ENCODE measurements around the gene KRT8.

Gene KRT8

GRCh38 chr12:52873513-52873831 lies 31.4 kb downstream of the KRT8 start:
- TF ChIP-seq TAF1 (IDR thresholded peaks at IDR 0.05; ENCODE audit: low read depth) (no peak), TEAD4 (IDR thresholded peaks at IDR 0.05) (no peak), CEBPB (IDR thresholded peaks at IDR 0.05) (no peak), EGR1 (IDR thresholded peaks at IDR 0.05) (no peak), FOXM1 (IDR thresholded peaks at IDR 0.05; ENCODE audit: borderline replicate concordance, low read depth) (no peak), RAD21 (IDR thresholded peaks at IDR 0.05; ENCODE audit: low read depth) (no peak), MAX (IDR thresholded peaks at IDR 0.05) (no peak; the same call in 1 of the 2 replicates), REST (IDR thresholded peaks at IDR 0.05; ENCODE audit: low read depth) (no peak), NFIC (IDR thresholded peaks at IDR 0.05) (no peak), EP300 (IDR thresholded peaks at IDR 0.05; ENCODE audit: borderline replicate concordance) (no peak), YY1 (IDR thresholded peaks at IDR 0.05; ENCODE audit: low read depth) (no peak), TCF12 (IDR thresholded peaks at IDR 0.05; ENCODE audit: low read depth) (no peak), CREB1 (IDR thresholded peaks at IDR 0.05; ENCODE audit: low read depth) (no peak), ZBTB7A (IDR thresholded peaks at IDR 0.05; ENCODE audit: low read depth) (no peak), USF1 (IDR thresholded peaks at IDR 0.05) (no peak)

DNA sequence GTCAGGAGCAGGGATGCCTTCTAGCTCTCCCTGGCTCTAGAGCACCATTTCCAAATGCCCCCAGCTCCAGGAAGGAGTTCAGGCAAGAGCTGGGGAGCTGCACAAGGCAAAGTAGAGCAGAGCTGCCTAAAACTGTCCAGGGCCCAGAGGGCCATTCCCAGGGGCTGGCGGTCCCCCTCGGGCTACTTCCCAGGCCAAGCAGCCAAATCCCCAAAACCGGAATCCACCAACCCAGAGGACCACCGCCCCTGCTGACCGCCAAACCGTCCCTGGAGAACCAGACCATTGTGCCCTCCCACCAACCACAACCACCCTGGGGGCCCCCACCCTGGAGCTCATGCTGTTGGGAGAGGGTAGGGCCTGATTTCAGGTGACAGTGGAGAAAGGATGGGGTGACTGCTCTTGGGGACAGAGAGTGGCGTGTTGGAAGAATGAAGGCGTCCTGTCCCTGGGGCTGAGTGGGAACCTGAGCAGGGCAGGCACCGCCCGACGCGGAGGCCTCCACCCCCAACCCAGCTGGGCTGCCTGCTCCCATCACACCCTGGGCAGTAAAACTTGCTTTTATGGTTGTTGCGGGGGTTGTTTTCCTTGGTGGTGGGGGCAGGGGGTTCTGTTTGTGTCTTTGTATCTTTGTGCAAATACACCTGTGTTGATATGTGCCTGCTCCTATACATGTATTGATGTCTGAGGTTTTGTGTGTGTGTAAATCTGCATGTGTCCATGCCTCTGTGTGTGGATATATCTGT lies 32.1 kb downstream of the KRT8 start:
- TF ChIP-seq EP300 (IDR thresholded peaks at IDR 0.05; ENCODE audit: borderline replicate concordance): no peak
- TF ChIP-seq MAX (IDR thresholded peaks at IDR 0.05): no peak
- TF ChIP-seq FOXM1 (IDR thresholded peaks at IDR 0.05; ENCODE audit: borderline replicate concordance, low read depth): no peak
- no peak for TF ChIP-seq CEBPB (IDR thresholded peaks at IDR 0.05)
- 0 out of 2 replicates have a peak, but pooled peaks have one; percentile 58 for TF ChIP-seq ZBTB7A (IDR thresholded peaks at IDR 0.05; ENCODE audit: low read depth)
- no peak for TF ChIP-seq TEAD4 (IDR thresholded peaks at IDR 0.05)

- peak; percentile 60; the same call in 1 of the 2 replicates for TF ChIP-seq ZBTB7A (IDR thresholded peaks at IDR 0.05; ENCODE audit: low read depth)
- TF ChIP-seq NFIC (IDR thresholded peaks at IDR 0.05): peak; percentile 87
- TF ChIP-seq FOXM1 (IDR thresholded peaks at IDR 0.05; ENCODE audit: borderline replicate concordance, low read depth): peak; percentile 64; the same call in 1 of the 2 replicates
- peak; percentile 7; the same call in 1 of the 2 replicates for TF ChIP-seq RAD21 (IDR thresholded peaks at IDR 0.05; ENCODE audit: low read depth)
- no peak for TF ChIP-seq YY1 (IDR thresholded peaks at IDR 0.05; ENCODE audit: low read depth)
- TF ChIP-seq EGR1 (IDR thresholded peaks at IDR 0.05): no peak
- TF ChIP-seq CREB1 (IDR thresholded peaks at IDR 0.05; ENCODE audit: low read depth): peak; percentile 31; the same call in 1 of the 2 replicates
- TF ChIP-seq TCF12 (IDR thresholded peaks at IDR 0.05; ENCODE audit: low read depth): peak; percentile 87
- TF ChIP-seq MAX (IDR thresholded peaks at IDR 0.05): peak; percentile 74
- TF ChIP-seq REST (IDR thresholded peaks at IDR 0.05; ENCODE audit: low read depth): no peak
- no peak for TF ChIP-seq TAF1 (IDR thresholded peaks at IDR 0.05; ENCODE audit: low read depth)
- peak; percentile 43; the same call in 1 of the 2 replicates for TF ChIP-seq CEBPB (IDR thresholded peaks at IDR 0.05)
- TF ChIP-seq TEAD4 (IDR thresholded peaks at IDR 0.05): peak; percentile 94
- TF ChIP-seq EP300 (IDR thresholded peaks at IDR 0.05; ENCODE audit: borderline replicate concordance): peak; percentile 78
- no peak for TF ChIP-seq USF1 (IDR thresholded peaks at IDR 0.05)
Observed at GRCh38 chr12:52871291-52872039, 33.4 kb downstream of the KRT8 start.

DNA sequence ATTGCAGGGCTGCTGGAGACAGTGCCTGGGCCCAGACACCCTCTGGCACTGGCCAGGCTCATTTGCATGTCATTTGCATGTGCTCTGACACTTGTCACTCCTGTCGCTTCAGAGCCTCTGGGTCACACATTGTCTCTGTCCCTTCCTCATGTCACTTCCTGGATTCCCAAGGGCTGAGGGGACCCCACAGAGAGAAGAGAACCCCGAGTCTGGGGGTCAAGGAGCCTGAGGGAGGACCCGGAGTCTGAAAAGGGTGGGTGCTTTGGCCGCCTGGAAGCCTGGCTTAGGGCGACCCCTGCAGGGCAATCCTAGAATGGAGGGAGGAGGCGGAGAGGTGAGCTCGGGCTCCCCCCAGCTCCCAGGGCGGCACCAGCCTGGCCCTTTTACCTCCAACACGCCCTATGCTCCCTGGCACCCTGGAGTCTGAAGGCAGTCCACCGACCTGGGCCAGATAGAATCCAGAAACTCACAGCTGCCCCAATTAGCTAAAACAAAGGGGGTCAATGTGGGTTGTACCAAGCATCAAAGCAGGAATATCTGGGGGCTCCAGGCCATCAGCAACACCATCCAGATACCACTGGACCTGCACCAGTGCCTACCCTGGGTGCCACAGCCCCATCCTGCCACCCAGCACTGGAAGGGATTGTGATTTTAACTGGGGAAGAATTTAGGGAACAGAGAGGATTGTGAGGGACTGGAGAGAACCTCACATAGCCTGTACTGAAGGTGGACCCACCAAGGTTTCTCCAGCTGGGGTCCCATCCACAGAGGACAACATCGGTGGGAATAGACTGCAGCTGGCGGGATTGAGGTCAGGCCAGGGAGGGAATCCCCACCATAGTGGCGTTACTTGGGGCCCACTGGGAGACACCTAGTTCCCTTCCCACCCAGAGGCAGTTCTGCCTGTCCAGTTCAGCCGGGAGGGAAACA lies 34.2 kb downstream of the KRT8 start:
- TF ChIP-seq CREB1 (IDR thresholded peaks at IDR 0.05; ENCODE audit: low read depth) (no peak), TAF1 (IDR thresholded peaks at IDR 0.05; ENCODE audit: low read depth) (0 out of 2 replicates have a peak, but pooled peaks have one; percentile 24), RAD21 (IDR thresholded peaks at IDR 0.05; ENCODE audit: low read depth) (peak; percentile 99)
